Stimulated activated CD4-positive, alpha-beta T cell treated with anti-CD3 and anti-CD28 coated beads, Interleukin-1b, Interleukin-23, amount 100 ng/mL, for 1 hour (primary cell): ENCODE results near the gene CCL7.

Source experiments
- DNase-seq, 2 donors: peaks; one replicate each; pipeline ENCODE4 v3.0.0-alpha.2; 2020; ENCODE audit warnings: low read depth in 2 of 2

Gene CCL7

GRCh38 chr17:34246881-34247280 lies 23.1 kb upstream of the CCL7 start:
- DNase-seq = no peak

- DNase-seq = no peak
Observed at GRCh38 chr17:34248511-34249024, 21.5 kb upstream of the CCL7 start.

GRCh38 chr17:34249061-34249460 lies 21.0 kb upstream of the CCL7 start:
- DNase-seq = no peak

GRCh38 chr17:34249478-34249877 lies 20.5 kb upstream of the CCL7 start:
- no peak for DNase-seq

- no peak for DNase-seq
Observed at GRCh38 chr17:34251186-34251585, 18.8 kb upstream of the CCL7 start.

- DNase-seq = no peak
Observed at GRCh38 chr17:34252095-34252443, 18.0 kb upstream of the CCL7 start.

GRCh38 chr17:34252444-34253138 lies 17.4 kb upstream of the CCL7 start:
- no peak for DNase-seq

GRCh38 chr17:34253139-34253525 lies 16.9 kb upstream of the CCL7 start:
- no peak for DNase-seq

GRCh38 chr17:34254146-34254545 lies 15.9 kb upstream of the CCL7 start:
- no peak for DNase-seq

GRCh38 chr17:34254651-34255380 lies 15.2 kb upstream of the CCL7 start, which contains the start of gene CCL2:
TSS of gene CCL2 (plus strand) at chr17:34255285. CDS start at chr17:34255350, 65 bp downstream.
- no peak for DNase-seq

GRCh38 chr17:34255381-34255732 lies 14.7 kb upstream of the CCL7 start:
- no peak for DNase-seq

GRCh38 chr17:34255841-34256240 lies 14.2 kb upstream of the CCL7 start:
- no peak for DNase-seq

GRCh38 chr17:34257299-34257985 lies 12.6 kb upstream of the CCL7 start:
- no peak for DNase-seq

GRCh38 chr17:34257986-34258326 lies 12.1 kb upstream of the CCL7 start:
- DNase-seq = no peak

- DNase-seq = no peak
Observed at GRCh38 chr17:34259146-34259545, 10.9 kb upstream of the CCL7 start.

GRCh38 chr17:34260861-34261260 lies 9.2 kb upstream of the CCL7 start:
- DNase-seq = no peak

- no peak for DNase-seq
Observed at GRCh38 chr17:34261568-34262337, 8.3 kb upstream of the CCL7 start.

GRCh38 chr17:34265711-34266110 lies 4.3 kb upstream of the CCL7 start:
- no peak for DNase-seq

GRCh38 chr17:34275881-34276280 lies 5.9 kb downstream of the CCL7 start:
- no peak for DNase-seq

GRCh38 chr17:34276826-34277225 lies 6.8 kb downstream of the CCL7 start:
- DNase-seq = no peak

- DNase-seq = no peak
Observed at GRCh38 chr17:34283571-34283970, 13.6 kb downstream of the CCL7 start.

- no peak for DNase-seq
Observed at GRCh38 chr17:34285286-34285792, 15.3 kb downstream of the CCL7 start, which contains the start of gene CCL11. TSS of gene CCL11 (plus strand) at chr17:34285742. CDS start at chr17:34285809, 67 bp downstream.
